H9 (cell line): ENCODE data around the gene LSM2. TPM values are rescaled to one million over a fixed set of nuclear protein-coding genes. Genes with fewer than 3 reads are reported as not detected.

ENCODE experiments used
- DNase-seq: peaks from one replicate; pipeline ENCODE4 v3.0.0-alpha.2; 2017
- H2AFZ ChIP-seq: one replicate; pipeline ENCODE4 v1.6.1; 2013; ENCODE audit warnings: mild to moderate bottlenecking, low read length, control low read depth, moderate library complexity
- H2AK5ac ChIP-seq: 2 replicates; pipeline ENCODE4 v1.6.1; 2013; ENCODE audit warnings: low read length, control low read depth, mixed read lengths; ENCODE audit not compliant: insufficient read length
- H2BK120ac ChIP-seq: one replicate; pipeline ENCODE4 v1.6.1; 2013; ENCODE audit warnings: low read depth, mild to moderate bottlenecking, low read length, control low read depth, inconsistent platforms; ENCODE audit not compliant: poor library complexity, severe bottlenecking
- H2BK12ac ChIP-seq: 2 replicates; pipeline ENCODE4 v1.6.1; 2013; ENCODE audit warnings: low read length, control low read depth, mixed read lengths, low read depth; ENCODE audit not compliant: insufficient read length
- H2BK15ac ChIP-seq: 2 replicates; pipeline ENCODE4 v1.6.1; 2013; ENCODE audit warnings: low read depth, low read length, control low read depth
- H2BK20ac ChIP-seq: one replicate; pipeline ENCODE4 v1.6.1; 2013; ENCODE audit warnings: low read depth, mild to moderate bottlenecking, low read length, control low read depth, inconsistent platforms; ENCODE audit not compliant: poor library complexity, severe bottlenecking
- H2BK5ac ChIP-seq: 2 replicates; pipeline ENCODE4 v1.6.1; 2013; ENCODE audit warnings: low read length, control low read depth, mixed read lengths; ENCODE audit not compliant: insufficient read length
- H3K14ac ChIP-seq: 2 replicates; pipeline ENCODE4 v1.6.1; 2013; ENCODE audit warnings: low read length, control low read depth; ENCODE audit not compliant: insufficient read depth
- H3K18ac ChIP-seq: 2 replicates; pipeline ENCODE4 v1.6.1; 2013; ENCODE audit warnings: low read depth, mild to moderate bottlenecking, mixed read lengths, low read length, control low read depth; ENCODE audit not compliant: insufficient read length
- H3K23ac ChIP-seq: 2 replicates; pipeline ENCODE4 v1.6.1; 2013; ENCODE audit warnings: low read length, control low read depth, mixed read lengths, low read depth; ENCODE audit not compliant: insufficient read length
- H3K23me2 ChIP-seq: 2 replicates; pipeline ENCODE4 v1.6.1; 2013; ENCODE audit warnings: low read depth, mild to moderate bottlenecking, mixed read lengths, low read length, control low read depth; ENCODE audit not compliant: insufficient read length, poor library complexity, severe bottlenecking
- H3K27ac ChIP-seq: 2 replicates; pipeline ENCODE4 v1.5.1; 2013; ENCODE audit warnings: low read length, control low read depth, mixed read lengths, low read depth; ENCODE audit not compliant: insufficient read length
- H3K27me3 ChIP-seq: 2 replicates; pipeline ENCODE4 v1.6.1; 2013; ENCODE audit warnings: low read length, control low read depth, inconsistent platforms; ENCODE audit not compliant: insufficient read depth
- H3K4ac ChIP-seq: 2 replicates; pipeline ENCODE4 v1.6.1; 2013; ENCODE audit warnings: low read depth, mild to moderate bottlenecking, control low read depth, inconsistent platforms, low read length, moderate library complexity
- H3K4me1 ChIP-seq: 2 replicates; pipeline ENCODE4 v1.6.1; 2013; ENCODE audit warnings: low read length, control low read depth, inconsistent platforms; ENCODE audit not compliant: insufficient read depth
- H3K4me2 ChIP-seq: 2 replicates; pipeline ENCODE4 v1.6.1; 2013; ENCODE audit warnings: low read length, control low read depth, mixed read lengths; ENCODE audit not compliant: insufficient read length, insufficient read depth
- H3K56ac ChIP-seq: 2 replicates; pipeline ENCODE4 v1.6.1; 2013; ENCODE audit warnings: low read depth, mild to moderate bottlenecking, mixed read lengths, low read length, control low read depth; ENCODE audit not compliant: insufficient read length
- H3K79me1 ChIP-seq: 2 replicates; pipeline ENCODE4 v1.6.1; 2013; ENCODE audit warnings: low read depth, mild to moderate bottlenecking, moderate library complexity, low read length, control low read depth, inconsistent platforms; ENCODE audit not compliant: insufficient read depth, poor library complexity, severe bottlenecking
- H3K79me2 ChIP-seq: 2 replicates; pipeline ENCODE4 v1.6.1; 2013; ENCODE audit warnings: low read length, control low read depth, inconsistent platforms; ENCODE audit not compliant: insufficient read depth
- H3K9ac ChIP-seq: 2 replicates; pipeline ENCODE4 v1.6.1; 2013; ENCODE audit warnings: low read length, control low read depth, mixed read lengths; ENCODE audit not compliant: insufficient read length; ENCODE audit errors: extremely low read depth
- H3K9me3 ChIP-seq: one replicate; pipeline ENCODE4 v1.6.1; 2013; ENCODE audit warnings: low read depth, low read length, inconsistent platforms; ENCODE audit not compliant: control insufficient read depth
- H3T11ph ChIP-seq: one replicate; pipeline ENCODE4 v1.6.1; 2013; ENCODE audit warnings: mild to moderate bottlenecking, low read length, control low read depth, inconsistent platforms
- H4K20me1 ChIP-seq: one replicate; pipeline ENCODE4 v1.6.1; 2013; ENCODE audit not compliant: control insufficient read depth, insufficient read length, insufficient read depth
- H4K5ac ChIP-seq: 2 replicates; pipeline ENCODE4 v1.6.1; 2013; ENCODE audit warnings: low read depth, mild to moderate bottlenecking, mixed read lengths, low read length, control low read depth; ENCODE audit not compliant: insufficient read length
- H4K8ac ChIP-seq: replicated peaks from 2 replicates; pipeline ENCODE4 v1.6.1; 2013; ENCODE audit warnings: low read length, control low read depth, mixed read lengths, low read depth; ENCODE audit not compliant: insufficient read length
- H4K91ac ChIP-seq: 2 replicates; pipeline ENCODE4 v1.6.1; 2013; ENCODE audit warnings: low read depth, mild to moderate bottlenecking, moderate library complexity, mixed read lengths, low read length, control low read depth; ENCODE audit not compliant: insufficient read length
- H3K27ac Mint-ChIP-seq, 3 experiments: 2 replicates in 2 of 3; 3 replicates in 1 of 3; pipeline ENCODE4 v1.8.0; 2020 to 2021; ENCODE audit warnings: mixed read lengths in 3 of 3, mild to moderate bottlenecking in 1 of 3, moderate library complexity in 1 of 3
- H3K27me3 Mint-ChIP-seq: 2 replicates; pipeline ENCODE4 v1.8.0; 2021; ENCODE audit warnings: low read depth, mild to moderate bottlenecking, moderate library complexity, mixed read lengths
- H3K36me3 Mint-ChIP-seq, 3 experiments: 2 replicates in 2 of 3; 3 replicates in 1 of 3; pipeline ENCODE4 v1.8.0; 2020 to 2021; ENCODE audit warnings: low read depth in 3 of 3, mixed read lengths in 3 of 3; ENCODE audit not compliant: insufficient read depth in 1 of 3
- H3K4me1 Mint-ChIP-seq, 2 experiments: 2 replicates each; pipeline ENCODE4 v1.8.0; 2020; ENCODE audit warnings: mixed read lengths in 2 of 2
- H3K4me3 Mint-ChIP-seq, 2 experiments: 2 replicates in 1 of 2; 3 replicates in 1 of 2; pipeline ENCODE4 v1.8.0; 2020 to 2021; ENCODE audit warnings: mild to moderate bottlenecking in 2 of 2, mixed read lengths in 2 of 2, moderate library complexity in 1 of 2
- H3K9me3 Mint-ChIP-seq, 2 experiments: 2 replicates in 1 of 2; 3 replicates in 1 of 2; pipeline ENCODE4 v1.8.0; 2020; ENCODE audit warnings: mild to moderate bottlenecking in 2 of 2, mixed read lengths in 2 of 2, moderate library complexity in 1 of 2
- CTCF ChIP-seq: fragments of 200-600 bp; sonication (generic); conservative IDR thresholded peaks from 3 replicates; pipeline ENCODE4 v1.8.0; 2021; ENCODE audit warnings: antibody characterized with exemption, mild to moderate bottlenecking
- WGBS: extraction: QIAGEN DNeasy Blood & Tissue Kit; methylation state at CpG from one replicate; pipeline ENCODE4 v1.1.7; 2013; ENCODE audit warnings: missing lambda C conversion rate, low lambda C conversion rate, mixed read lengths; ENCODE audit not compliant: insufficient read length; ENCODE audit errors: extremely low coverage; 5-methylcytosine and 5-hydroxymethylcytosine counted together
- total RNA-seq: library from RNA; stranded (reverse); gene quantifications from 2 replicates; pipeline ENCODE4 v1.2.1, GENCODE V29; 2021

Gene LSM2
- total RNA-seq, 1 experiment from 2014 or later, result 123 TPM

- no peak for DNase-seq
- Mint-ChIP-seq H3K36me3 (no peaks in the 10 kb centered on the region; a peak in 1 of 7 replicates), H3K4me3 (no peak overlapping the region), H3K27ac (no peak overlapping the region), H3K27me3 (no peaks in the 10 kb centered on the region; the same call in 1 of the 2 replicates), H3K9me3 (no peaks in the 10 kb centered on the region; a peak in 1 of 5 replicates), H3K4me1 (peaks cover 9 to 10% of the 10 kb centered on the region in 2 experiments)
- H2AK5ac ChIP-seq, result no peak overlapping the region
- no peak overlapping the region for H3K14ac ChIP-seq
- no peak overlapping the region for H2BK12ac ChIP-seq
- no peak overlapping the region for H3K4ac ChIP-seq
- no peak overlapping the region for H2BK20ac ChIP-seq
- no CpG with 5 or more reads among the region's 2 CpGs for WGBS
- H3K27ac ChIP-seq, result no peak overlapping the region
- H3K23me2 ChIP-seq, result no peaks in the 10 kb centered on the region
- no peak overlapping the region for H3K56ac ChIP-seq
- no peaks in the 10 kb centered on the region for H3K79me1 ChIP-seq
- H3K23ac ChIP-seq, result no peak overlapping the region
- no peaks in the 10 kb centered on the region for H3K9me3 ChIP-seq
- no peaks in the 10 kb centered on the region for H3K27me3 ChIP-seq
- no peak overlapping the region for H3T11ph ChIP-seq
- no peak overlapping the region for H2AFZ ChIP-seq
- TF ChIP-seq CTCF, result no peak
- H2BK120ac ChIP-seq, result no peak overlapping the region
- H2BK15ac ChIP-seq, result no peak overlapping the region
- no peak overlapping the region for H3K18ac ChIP-seq
- no peak overlapping the region for H4K91ac ChIP-seq
- H4K20me1 ChIP-seq, result no peaks in the 10 kb centered on the region
- H4K8ac ChIP-seq, result no peak overlapping the region
- H3K4me1 ChIP-seq, result no peaks in the 10 kb centered on the region
- H4K5ac ChIP-seq, result no peak overlapping the region
- no peaks in the 10 kb centered on the region for H3K79me2 ChIP-seq
- no peak overlapping the region for H2BK5ac ChIP-seq
- H3K9ac ChIP-seq, result no peak overlapping the region
- H3K4me2 ChIP-seq, result no peak overlapping the region
These were observed 35.9 kb downstream of the LSM2 start for GRCh38 chr6:31770860-31771259.
